Astrocyte (in vitro differentiated cells and primary cell): ENCODE measurements around the gene CSMD2. TPM values are rescaled to one million over a fixed set of nuclear protein-coding genes. Genes with fewer than 3 reads are reported as not detected.

Experiments
- DNase-seq: peaks from one replicate; pipeline ENCODE4 v3.0.0-alpha.2; 2010; ENCODE audit warnings: low read depth
- FAIRE-seq: peaks from 2 replicates; lab custom pipeline; 2011; peaks lifted over from hg19 to GRCh38; lab: Jason Lieb, UNC
- H2AFZ ChIP-seq: 2 replicates; pipeline ENCODE4 v1.6.0; 2012; ENCODE audit warnings: low read depth, low read length, inconsistent platforms
- H3K27ac ChIP-seq: 2 replicates; pipeline ENCODE4 v1.5.1; 2011; ENCODE audit warnings: low read depth, low read length, inconsistent platforms
- H3K27me3 ChIP-seq: 2 replicates; pipeline ENCODE4 v1.6.0; 2011; ENCODE audit warnings: low read length, inconsistent platforms; ENCODE audit not compliant: insufficient read depth
- H3K36me3 ChIP-seq: 2 replicates; pipeline ENCODE4 v1.5.1; 2011; ENCODE audit warnings: low read length, inconsistent platforms; ENCODE audit not compliant: insufficient read depth
- H3K4me1 ChIP-seq: 2 replicates; pipeline ENCODE4 v1.5.1; 2011; ENCODE audit warnings: low read length, inconsistent platforms; ENCODE audit not compliant: insufficient read depth
- H3K4me2 ChIP-seq: 2 replicates; pipeline ENCODE4 v1.6.0; 2012; ENCODE audit warnings: low read length, inconsistent platforms
- H3K4me3 ChIP-seq: 2 replicates; pipeline ENCODE4 v1.5.1; 2011; ENCODE audit warnings: low read depth, mild to moderate bottlenecking, low read length, inconsistent platforms; ENCODE audit not compliant: insufficient read depth
- H3K79me2 ChIP-seq: 2 replicates; pipeline ENCODE4 v1.6.0; 2012; ENCODE audit warnings: mild to moderate bottlenecking, low read length, inconsistent platforms; ENCODE audit not compliant: insufficient read depth
- H3K9ac ChIP-seq: 2 replicates; pipeline ENCODE4 v1.6.0; 2012; ENCODE audit warnings: mild to moderate bottlenecking, low read length, inconsistent platforms
- H3K9me3 ChIP-seq: 2 replicates; pipeline ENCODE4 v1.5.1; 2012; ENCODE audit warnings: low read depth, mild to moderate bottlenecking, low read length, inconsistent platforms; ENCODE audit not compliant: insufficient read depth
- H4K20me1 ChIP-seq: 2 replicates; pipeline ENCODE4 v1.6.0; 2012; ENCODE audit warnings: low read length, inconsistent platforms; ENCODE audit not compliant: insufficient read depth
- H3K27ac Mint-ChIP-seq: one replicate; pipeline ENCODE4 v1.8.0; 2021; ENCODE audit warnings: mild to moderate bottlenecking, mixed read lengths; ENCODE audit not compliant: unreplicated experiment
- H3K27me3 Mint-ChIP-seq: one replicate; pipeline ENCODE4 v1.8.0; 2021; ENCODE audit warnings: low read depth, mixed read lengths; ENCODE audit not compliant: unreplicated experiment
- H3K36me3 Mint-ChIP-seq: one replicate; pipeline ENCODE4 v1.8.0; 2021; ENCODE audit warnings: low read depth, mixed read lengths; ENCODE audit not compliant: unreplicated experiment
- H3K4me1 Mint-ChIP-seq: one replicate; pipeline ENCODE4 v1.8.0; 2021; ENCODE audit warnings: low read depth, mixed read lengths; ENCODE audit not compliant: unreplicated experiment
- H3K4me3 Mint-ChIP-seq: one replicate; pipeline ENCODE4 v1.8.0; 2021; ENCODE audit warnings: mild to moderate bottlenecking, moderate library complexity, mixed read lengths; ENCODE audit not compliant: unreplicated experiment
- H3K9me3 Mint-ChIP-seq: one replicate; pipeline ENCODE4 v1.8.0; 2021; ENCODE audit warnings: mild to moderate bottlenecking, mixed read lengths; ENCODE audit not compliant: unreplicated experiment
- EZH2 ChIP-seq: IDR thresholded peaks from 2 replicates; pipeline ENCODE4 v1.6.1; 2012; ENCODE audit warnings: mild to moderate bottlenecking, low read length, inconsistent platforms; ENCODE audit not compliant: insufficient read depth
- total RNA-seq: library from RNA; stranded (reverse); gene quantifications from 2 replicates; pipeline ENCODE4 v1.2.1, GENCODE V29; 2021
- TF ChIP-seq, protein P1 (sequence below): IDR thresholded peaks from 2 replicates; pipeline ENCODE4 v1.5.1; 2011; ENCODE audit warnings: low read depth, mild to moderate bottlenecking, inconsistent platforms, low read length, moderate library complexity; ENCODE audit not compliant: insufficient read depth

CSMD2 gene
- total RNA-seq, 1 donor from 2014 or later: 11.1 TPM

DNA sequence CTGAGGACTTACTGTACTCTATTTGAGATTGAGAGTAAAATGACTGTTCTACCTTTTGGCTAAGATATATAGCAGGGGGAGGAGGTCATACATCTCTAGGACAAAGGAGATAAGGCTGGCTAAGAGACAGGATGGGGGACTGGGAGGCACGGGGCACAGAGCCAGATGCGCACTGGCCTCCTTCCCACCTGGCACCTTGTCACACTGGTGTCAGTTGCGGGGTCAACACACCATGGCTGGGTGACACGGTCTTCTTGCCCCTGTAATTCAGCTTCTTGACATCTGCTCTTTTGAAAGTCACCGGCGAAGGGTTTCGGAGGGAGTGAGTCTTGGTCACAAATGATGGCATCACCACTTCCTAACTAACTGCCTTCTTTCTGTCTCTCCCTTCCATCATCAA, 515.3 kb downstream of the CSMD2 start:
- Mint-ChIP-seq H3K27ac (no peak overlapping the region), H3K4me3 (no peak overlapping the region), H3K27me3 (peaks cover 4% of the 10 kb centered on the region), H3K36me3 (no peaks in the 10 kb centered on the region), H3K4me1 (no peaks in the 10 kb centered on the region), H3K9me3 (peaks cover 8% of the 10 kb centered on the region)
- H3K4me2 ChIP-seq: no peak overlapping the region
- no peaks in the 10 kb centered on the region for H3K79me2 ChIP-seq
- DNase-seq (no peak), FAIRE-seq (no peak)
- H3K27me3 ChIP-seq: no peaks in the 10 kb centered on the region
- H3K4me1 ChIP-seq: no peaks in the 10 kb centered on the region
- H3K27ac ChIP-seq: no peak overlapping the region
- no peak overlapping the region for H3K9ac ChIP-seq
- TF ChIP-seq EZH2: no peak
- H4K20me1 ChIP-seq: no peaks in the 10 kb centered on the region
- H3K9me3 ChIP-seq: no peaks in the 10 kb centered on the region
- no peak overlapping the region for H2AFZ ChIP-seq
- H3K36me3 ChIP-seq: no peaks in the 10 kb centered on the region
- no peak overlapping the region for H3K4me3 ChIP-seq

DNA sequence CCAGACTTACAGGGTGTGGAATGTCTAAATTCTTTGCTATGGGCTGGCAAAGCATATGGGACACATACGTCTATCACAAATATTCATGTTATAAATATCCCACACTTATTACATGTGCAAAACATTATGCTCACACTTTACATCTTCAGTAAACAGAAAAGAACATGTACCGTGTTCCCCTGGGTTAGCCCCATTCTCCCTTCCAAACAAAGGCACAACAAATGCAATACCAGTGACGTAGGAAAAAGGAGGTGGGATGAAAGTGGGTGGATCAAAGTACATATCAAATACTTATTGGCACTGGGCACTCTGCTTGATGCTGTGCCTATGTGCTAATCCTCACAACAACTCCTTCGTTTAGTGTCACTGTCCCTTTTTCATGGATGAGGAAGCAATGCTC, 521.8 kb downstream of the CSMD2 start:
- Histone ChIP-seq H4K20me1 (no peaks in the 10 kb centered on the region), H3K4me1 (peaks cover 4% of the 10 kb centered on the region), H3K9ac (no peak overlapping the region), H3K79me2 (no peaks in the 10 kb centered on the region), H3K27ac (no peak overlapping the region), H3K9me3 (no peaks in the 10 kb centered on the region), H2AFZ (no peak overlapping the region), H3K27me3 (no peaks in the 10 kb centered on the region), H3K4me3 (no peak overlapping the region), H3K4me2 (no peak overlapping the region), H3K36me3 (no peaks in the 10 kb centered on the region)
- Mint-ChIP-seq H3K27ac (no peak overlapping the region), H3K4me1 (no peaks in the 10 kb centered on the region), H3K27me3 (peaks cover 7% of the 10 kb centered on the region), H3K4me3 (no peak overlapping the region), H3K36me3 (peaks cover 7% of the 10 kb centered on the region), H3K9me3 (peaks cover 5% of the 10 kb centered on the region)
- DNase-seq (no peak), FAIRE-seq (no peak)
- no peak for TF ChIP-seq EZH2

DNA sequence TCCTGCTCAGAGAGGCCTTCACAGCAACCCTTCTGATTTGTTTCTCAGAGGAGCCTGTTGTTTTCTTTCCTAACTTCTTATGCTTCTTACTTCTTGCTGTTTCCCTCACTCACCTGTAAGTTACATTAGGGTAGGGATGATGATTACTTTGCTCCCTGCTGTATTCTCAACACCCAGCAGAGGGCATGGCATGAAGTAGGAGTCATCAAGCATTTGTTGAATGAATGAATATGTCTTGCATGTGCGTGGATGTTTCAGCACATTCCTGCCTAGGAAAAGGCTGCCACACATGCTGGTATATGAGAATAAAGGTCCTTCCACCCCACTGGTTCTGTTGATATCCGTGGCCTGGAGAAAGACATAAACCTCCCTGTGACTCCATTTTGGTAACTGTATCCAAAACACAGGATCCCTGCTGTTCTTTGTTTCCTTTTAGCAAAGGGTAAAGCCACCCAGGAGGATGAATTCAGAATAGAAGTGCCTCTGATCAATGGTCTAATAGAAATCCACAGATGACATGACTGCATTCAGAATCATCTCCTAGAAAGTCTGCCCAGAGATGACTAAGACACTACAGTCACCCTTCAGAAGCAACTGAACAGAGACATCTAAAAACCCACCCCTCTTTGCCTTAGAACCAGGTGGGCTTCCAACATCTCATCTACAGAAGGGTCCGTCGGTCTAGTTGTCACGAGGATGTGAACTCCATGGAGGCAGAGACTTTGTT, 523.8 kb downstream of the CSMD2 start:
- Histone ChIP-seq H3K27ac (no peak overlapping the region), H4K20me1 (no peaks in the 10 kb centered on the region), H2AFZ (no peak overlapping the region), H3K36me3 (no peaks in the 10 kb centered on the region), H3K4me1 (peaks cover 7% of the 10 kb centered on the region), H3K9me3 (no peaks in the 10 kb centered on the region), H3K4me2 (no peak overlapping the region), H3K9ac (no peak overlapping the region), H3K27me3 (no peaks in the 10 kb centered on the region), H3K4me3 (no peak overlapping the region), H3K79me2 (no peaks in the 10 kb centered on the region)
- Mint-ChIP-seq H3K27ac (no peak overlapping the region), H3K4me3 (no peak overlapping the region), H3K27me3 (peaks cover 3% of the 10 kb centered on the region), H3K4me1 (no peaks in the 10 kb centered on the region), H3K36me3 (peaks cover 11% of the 10 kb centered on the region), H3K9me3 (peaks cover 4% of the 10 kb centered on the region)
- no peak for FAIRE-seq
- TF ChIP-seq, protein P1, sequence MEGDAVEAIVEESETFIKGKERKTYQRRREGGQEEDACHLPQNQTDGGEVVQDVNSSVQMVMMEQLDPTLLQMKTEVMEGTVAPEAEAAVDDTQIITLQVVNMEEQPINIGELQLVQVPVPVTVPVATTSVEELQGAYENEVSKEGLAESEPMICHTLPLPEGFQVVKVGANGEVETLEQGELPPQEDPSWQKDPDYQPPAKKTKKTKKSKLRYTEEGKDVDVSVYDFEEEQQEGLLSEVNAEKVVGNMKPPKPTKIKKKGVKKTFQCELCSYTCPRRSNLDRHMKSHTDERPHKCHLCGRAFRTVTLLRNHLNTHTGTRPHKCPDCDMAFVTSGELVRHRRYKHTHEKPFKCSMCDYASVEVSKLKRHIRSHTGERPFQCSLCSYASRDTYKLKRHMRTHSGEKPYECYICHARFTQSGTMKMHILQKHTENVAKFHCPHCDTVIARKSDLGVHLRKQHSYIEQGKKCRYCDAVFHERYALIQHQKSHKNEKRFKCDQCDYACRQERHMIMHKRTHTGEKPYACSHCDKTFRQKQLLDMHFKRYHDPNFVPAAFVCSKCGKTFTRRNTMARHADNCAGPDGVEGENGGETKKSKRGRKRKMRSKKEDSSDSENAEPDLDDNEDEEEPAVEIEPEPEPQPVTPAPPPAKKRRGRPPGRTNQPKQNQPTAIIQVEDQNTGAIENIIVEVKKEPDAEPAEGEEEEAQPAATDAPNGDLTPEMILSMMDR: peak; percentile 49
- TF ChIP-seq EZH2: no peak
- DNase-seq: peak; percentile 16
